ENCODE measurements around the gene KLHL6. TPM values are rescaled to one million over a fixed set of nuclear protein-coding genes. Genes with fewer than 3 reads are reported as not detected.

KLHL6 gene
- polyA plus RNA-seq, 1 of the 3 experiments (the other 2 are of a cell fraction) = not detected

- no peak for TF ChIP-seq USF1 (IDR thresholded peaks at IDR 0.05; ENCODE audit: borderline replicate concordance, low read depth)
- no peak for TF ChIP-seq RFX5 (IDR thresholded peaks at IDR 0.05; ENCODE audit: low read length)
Measured at GRCh38 chr3:183496311-183496710, 59.2 kb downstream of the KLHL6 start (continued).

GRCh38 chr3:183494341-183494740 is 61.2 kb downstream of the KLHL6 start:
- no peaks in the 10 kb centered on the region for H3K27me3 ChIP-seq (ENCODE audit: insufficient read depth)
- WGBS (ENCODE audit: low lambda C conversion rate) = 83% methylated on average over 2 of the region's 2 CpGs
- H3K9me2 ChIP-seq = no peaks in the 10 kb centered on the region
- H3K27ac ChIP-seq (ENCODE audit: low read depth in 2 of 2, low read length in 1 of 2) = no peak overlapping the region
- ChIA-PET POLR2A (no interaction called here), CTCF (no interaction called here)
- no peak overlapping the region for H3K4me3 ChIP-seq (ENCODE audit: low read depth in 2 of 2, low read length in 1 of 2)
- H3K4me1 ChIP-seq (ENCODE audit: control insufficient read depth in 1 of 2, insufficient read depth in 2 of 2, low read depth in 1 of 2, low read length in 1 of 2) = no peaks in the 10 kb centered on the region
- no peaks in the 10 kb centered on the region for H3K36me3 ChIP-seq (replicated peaks in 1 of 2; ENCODE audit: control insufficient read depth in 1 of 2, insufficient read depth in 2 of 2, low read length in 1 of 2)
- no peak for DNase-seq
- no peaks in the 10 kb centered on the region for H3F3A ChIP-seq (replicated peaks; ENCODE audit: insufficient read depth)
- H4K20me1 ChIP-seq (ENCODE audit: insufficient read depth) = no peaks in the 10 kb centered on the region
- H2AFZ ChIP-seq (ENCODE audit: low read depth) = no peak overlapping the region
- TF ChIP-seq EP300 (IDR thresholded peaks at IDR 0.05; ENCODE audit: borderline replicate concordance in 1 of 2, low read depth in 1 of 2, low read length in 1 of 2) (no peak), USF2 (IDR thresholded peaks at IDR 0.05; ENCODE audit: borderline replicate concordance, low read depth, low read length) (no peak), RXRA (IDR thresholded peaks at IDR 0.05; ENCODE audit: borderline replicate concordance, low read depth) (no peak), EZH2phosphoT487 (IDR thresholded peaks at IDR 0.05; ENCODE audit: borderline replicate concordance, low read depth) (no peak)
- H3K9me3 ChIP-seq = no peaks in the 10 kb centered on the region; the same call in 1 of the 2 replicates
- no peaks in the 10 kb centered on the region for H3K79me2 ChIP-seq (ENCODE audit: insufficient read depth)
- H3K4me2 ChIP-seq = no peak overlapping the region
- no peak overlapping the region for H3K9ac ChIP-seq

GRCh38 chr3:183493296-183494045 is 62.0 kb downstream of the KLHL6 start:
- no peaks in the 10 kb centered on the region for H3K79me2 ChIP-seq (ENCODE audit: insufficient read depth)
- H3K27me3 ChIP-seq (ENCODE audit: insufficient read depth) = no peaks in the 10 kb centered on the region
- no peaks in the 10 kb centered on the region for H3K4me1 ChIP-seq (ENCODE audit: control insufficient read depth in 1 of 2, insufficient read depth in 2 of 2, low read depth in 1 of 2, low read length in 1 of 2)
- no peaks in the 10 kb centered on the region for H3K9me2 ChIP-seq
- TF ChIP-seq EZH2phosphoT487 (IDR thresholded peaks at IDR 0.05; ENCODE audit: borderline replicate concordance, low read depth) = no peak
- TF ChIP-seq GATA2 (CRISPR knock-in tag; IDR thresholded peaks at IDR 0.05) = no peak
- TF ChIP-seq JUND (IDR thresholded peaks at IDR 0.05) = no peak
- H3K4me2 ChIP-seq = no peak overlapping the region
- H3K9ac ChIP-seq = no peak overlapping the region
- no peaks in the 10 kb centered on the region for H4K20me1 ChIP-seq (ENCODE audit: insufficient read depth)
- H2AFZ ChIP-seq (ENCODE audit: low read depth) = no peak overlapping the region
- H3K27ac ChIP-seq (ENCODE audit: low read depth in 2 of 2, low read length in 1 of 2) = no peak overlapping the region
- no peaks in the 10 kb centered on the region for H3K36me3 ChIP-seq (replicated peaks in 1 of 2; ENCODE audit: control insufficient read depth in 1 of 2, insufficient read depth in 2 of 2, low read length in 1 of 2)
- POLR2A ChIA-PET = no interaction called here
- no peak for DNase-seq
- no peak overlapping the region for H3K4me3 ChIP-seq (ENCODE audit: low read depth in 2 of 2, low read length in 1 of 2)
- no peaks in the 10 kb centered on the region; the same call in 1 of the 2 replicates for H3K9me3 ChIP-seq
- CTCF ChIA-PET = interaction anchor here (0.8 to 1.9 kb wide), 2 partner anchors 14 to 25 kb away, joined by 3 to 7 read pairs; no protein-coding TSS in a partner anchor
- WGBS (ENCODE audit: low lambda C conversion rate) = 51% methylated on average over 4 of the region's 4 CpGs
- H3F3A ChIP-seq (replicated peaks; ENCODE audit: insufficient read depth) = no peaks in the 10 kb centered on the region

Data from SK-N-SH (cell line).